ENCODE data around the gene KIF22.
"Not testable (repeated sequence)": the region's sequence is repeated elsewhere in the genome, so short reads cannot be mapped to it uniquely, and the experiment has no call there.

- not testable (repeated sequence) for TF ChIP-seq CTCF, POLR2A (IDR thresholded peaks at IDR 0.05)
Observed at GRCh38 chr16:29761280-29761651, 29.3 kb upstream of the KIF22 start.

Measured in uterus (tissue), 2 donors.